GM10248 (cell line): ENCODE results near the gene C18orf63.

ENCODE experiments used
- CTCF ChIA-PET: fragments of 300-600 bp; sonication (Branson Sonifier 250); formaldehyde crosslinking; extraction: SDS; loops from one replicate; lab custom pipeline; 2021; ENCODE audit warnings: antibody characterized with exemption; lab: Yijun Ruan, JAX
- POLR2A ChIA-PET: fragments of 350-650 bp; sonication (Branson Sonifier 250); formaldehyde crosslinking; extraction: SDS; loops from one replicate; lab custom pipeline; 2020; ENCODE audit warnings: antibody characterized with exemption; lab: Yijun Ruan, JAX
- DNase-seq: peaks from one replicate; pipeline ENCODE4 v3.0.0; 2012; ENCODE audit errors: extremely low spot score
- CTCF ChIP-seq: IDR thresholded peaks from 2 replicates; pipeline ENCODE4 v1.5.1; 2012; ENCODE audit warnings: mild to moderate bottlenecking, low read depth; ENCODE audit errors: extremely low read depth, missing control alignments, control extremely low read depth

C18orf63 gene

GRCh38 chr18:74395648-74396154 is 80.1 kb downstream of the C18orf63 start:
- no peak for TF ChIP-seq CTCF
- DNase-seq: no peak
- POLR2A ChIA-PET: no interaction called here
- CTCF ChIA-PET: interaction anchor here (0.6 kb wide), 1 partner anchor 156 kb away, joined by 3 read pairs; no protein-coding TSS in a partner anchor

- CTCF ChIA-PET: interaction anchor here (0.6 kb wide), 1 partner anchor 155 kb away, joined by 3 read pairs; no protein-coding TSS in a partner anchor
- DNase-seq: no peak
Measured at GRCh38 chr18:74396171-74397169, 80.8 kb downstream of the C18orf63 start.

GRCh38 chr18:74397572-74397971 is 81.9 kb downstream of the C18orf63 start:
- ChIA-PET CTCF (no interaction called here), POLR2A (no interaction called here)
- no peak for DNase-seq
- TF ChIP-seq CTCF: no peak

More at GRCh38 chr18:74396171-74397169, 80.8 kb downstream of the C18orf63 start:
- no peak for TF ChIP-seq CTCF
- POLR2A ChIA-PET: no interaction called here

GRCh38 chr18:74399091-74399887 is 83.7 kb downstream of the C18orf63 start:
- no peak for TF ChIP-seq CTCF
- ChIA-PET CTCF (interaction anchor here (0.9 kb wide), 2 partner anchors 20 to 153 kb away, joined by 3 read pairs; no protein-coding TSS in a partner anchor), POLR2A (no interaction called here)
- DNase-seq: no peak

- DNase-seq: no peak
- CTCF ChIA-PET: interaction anchor here (1.2 kb wide), 1 partner anchor 48 kb away, joined by 4 read pairs; no protein-coding TSS in a partner anchor
- no peak for TF ChIP-seq CTCF
- POLR2A ChIA-PET: no interaction called here
Measured at GRCh38 chr18:74400813-74401212, 85.2 kb downstream of the C18orf63 start.
